GM12878 (cell line): ENCODE results near the gene LARP7.

ENCODE experiments used
- RBBP5 ChIP-seq: fragments of 200-600 bp; sonication (generic); conservative IDR thresholded peaks from 2 replicates; pipeline ENCODE4 v1.6.1; 2016
- ZBTB40 ChIP-seq: fragments of 450-650 bp; IDR thresholded peaks from 2 replicates; pipeline ENCODE4 v1.6.1; 2016; ENCODE audit warnings: mild to moderate bottlenecking, moderate library complexity, borderline replicate concordance

- TF ChIP-seq RBBP5 (no peak), ZBTB40 (no peak)
Measured at GRCh38 chr4:112680996-112681395, 44.1 kb downstream of the LARP7 start.
